ENCODE data around the gene SLC23A1. TPM values are rescaled to one million over a fixed set of nuclear protein-coding genes. Genes with fewer than 3 reads are reported as not detected.
"Not testable (repeated sequence)": the region's sequence is repeated elsewhere in the genome, so short reads cannot be mapped to it uniquely, and the experiment has no call there.

Gene SLC23A1
- total RNA-seq, 2 donors from 2014 or later, result not detected

DNA sequence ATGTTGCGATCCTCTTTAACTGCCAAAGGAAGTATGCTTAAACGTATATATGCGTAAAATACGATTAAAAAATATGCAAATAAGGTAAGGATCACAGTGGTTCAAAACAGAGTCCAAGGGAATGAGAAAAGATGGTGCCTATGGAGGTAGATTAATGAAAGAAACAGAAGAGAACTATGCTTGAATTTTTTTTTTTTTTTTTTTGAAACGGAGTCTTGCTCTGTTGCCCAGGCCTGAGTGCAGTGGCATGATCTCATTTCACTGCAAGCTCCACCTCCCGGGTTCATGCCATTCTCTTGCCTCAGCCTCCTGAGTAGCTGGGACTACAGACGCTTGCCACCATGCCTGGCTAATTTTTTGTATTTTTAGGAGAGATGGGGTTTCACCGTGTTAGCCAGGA is 37.7 kb downstream of the SLC23A1 start:
- DNase-seq (ENCODE audit: low spot score); intact Hi-C loops (cut with DNase I): not testable (repeated sequence)

DNA sequence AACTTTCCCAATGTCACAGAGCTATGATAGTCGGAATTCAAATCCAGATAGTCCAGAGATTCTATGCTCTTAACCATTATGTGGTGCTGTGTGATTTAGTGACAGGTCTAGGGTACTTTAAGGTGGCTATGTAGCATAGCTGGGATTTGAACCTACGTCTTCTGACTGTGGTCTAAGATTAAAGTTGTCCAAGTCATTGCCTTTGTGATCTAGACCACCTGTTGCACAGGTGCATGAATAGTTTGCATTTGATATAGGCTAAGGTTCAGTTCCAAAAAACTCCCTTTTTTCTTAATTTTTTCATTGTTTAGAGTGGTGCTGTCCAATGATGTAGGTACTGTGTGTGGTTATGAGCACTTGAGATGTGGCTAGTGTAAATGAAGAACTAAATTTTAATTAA is 38.9 kb downstream of the SLC23A1 start:
- no peak for DNase-seq (ENCODE audit: low spot score)
- intact Hi-C loops (cut with DNase I), result no loop called here

GRCh38 chr5:139343476-139343875 is 39.6 kb downstream of the SLC23A1 start:
- intact Hi-C loops (cut with DNase I), result no loop called here
- no peak for DNase-seq (ENCODE audit: low spot score)

DNA sequence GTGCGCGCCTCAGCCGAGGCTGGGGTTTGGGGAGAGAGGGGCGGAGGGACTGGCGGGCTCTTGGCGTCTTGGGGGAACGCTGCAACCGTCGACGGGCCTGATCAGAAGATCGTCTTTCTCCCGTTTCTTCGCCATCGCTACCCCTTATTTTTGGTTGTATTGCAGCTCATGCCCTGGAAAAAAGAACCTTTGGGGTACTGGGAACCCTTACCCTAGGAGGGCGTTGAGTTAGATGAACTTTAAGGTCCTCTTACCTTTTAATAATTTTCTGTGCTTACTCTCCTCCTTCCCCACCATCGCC is 40.7 kb downstream of the SLC23A1 start:
- DNase-seq (ENCODE audit: low spot score), result no peak
- intact Hi-C loops (cut with DNase I), result no loop called here

DNA sequence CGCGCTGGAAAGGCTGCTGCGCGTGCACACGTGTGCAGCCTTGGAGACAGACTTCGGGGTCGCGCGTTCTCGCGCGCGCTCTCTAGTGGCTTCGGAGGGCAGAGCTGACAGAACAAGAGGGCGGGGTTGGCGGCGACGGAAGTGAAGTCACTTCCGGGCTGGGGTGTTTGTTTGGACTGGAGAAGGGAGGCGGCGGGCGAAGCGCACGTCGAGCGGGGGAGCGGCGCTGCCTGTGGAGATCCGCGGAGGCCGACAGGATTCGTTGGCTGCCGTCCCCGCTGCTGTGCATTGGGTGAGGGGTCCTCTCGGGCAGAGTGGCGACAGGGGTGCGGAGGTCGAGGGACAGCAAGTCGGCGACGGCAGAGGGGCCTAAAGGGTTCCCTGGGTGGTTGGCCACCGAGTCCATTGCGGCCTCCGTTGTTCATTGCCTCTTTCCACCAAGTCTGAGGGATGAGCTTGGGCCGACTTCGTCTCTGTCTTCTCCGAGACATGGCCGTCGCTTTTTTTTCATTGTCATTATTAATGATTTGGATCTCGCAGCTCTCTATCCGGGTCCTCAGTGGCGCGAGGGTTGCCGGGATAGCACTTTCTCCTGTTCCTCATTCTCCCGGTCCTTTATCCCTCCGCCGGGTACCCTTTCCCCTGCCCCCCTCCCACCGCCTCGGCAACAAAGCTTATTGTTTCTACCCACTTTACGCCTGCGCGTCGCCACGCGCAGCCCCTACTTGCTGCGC is 41.2 kb downstream of the SLC23A1 start, which contains the start of gene PAIP2:
Gene PAIP2, plus strand, starts transcription at position 166 of the 734 bp plus-strand sequence. CDS start 21,931 bp downstream, outside the sequence.
- intact Hi-C loops (cut with DNase I), result no loop called here
- DNase-seq (ENCODE audit: low spot score), result peak; percentile 99

DNA sequence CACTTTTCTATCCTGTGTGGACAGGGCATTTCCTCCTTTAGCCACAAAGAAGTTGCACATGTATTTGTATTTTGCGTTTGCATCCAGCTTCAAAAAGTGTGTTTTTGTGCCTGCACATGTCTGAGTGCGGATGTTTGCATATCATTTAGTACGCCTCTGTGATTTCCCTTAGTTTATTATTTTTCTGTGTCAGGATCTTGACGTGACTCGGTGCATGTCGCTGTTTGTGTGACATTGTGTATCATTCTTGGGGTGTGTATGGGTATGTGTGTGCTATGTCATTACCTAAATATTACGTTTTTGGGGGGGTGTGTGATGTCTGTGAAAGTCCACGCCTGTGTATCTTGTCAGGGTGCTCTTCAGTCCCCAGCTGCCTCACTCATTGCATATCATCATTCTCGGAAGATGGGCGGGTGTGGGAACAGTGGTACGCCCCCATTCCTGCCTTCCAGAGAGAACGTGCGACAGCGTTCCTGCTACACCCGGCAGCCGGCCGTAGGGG is 41.9 kb downstream of the SLC23A1 start:
- intact Hi-C loops (cut with DNase I), result no loop called here
- no peak for DNase-seq (ENCODE audit: low spot score)

DNA sequence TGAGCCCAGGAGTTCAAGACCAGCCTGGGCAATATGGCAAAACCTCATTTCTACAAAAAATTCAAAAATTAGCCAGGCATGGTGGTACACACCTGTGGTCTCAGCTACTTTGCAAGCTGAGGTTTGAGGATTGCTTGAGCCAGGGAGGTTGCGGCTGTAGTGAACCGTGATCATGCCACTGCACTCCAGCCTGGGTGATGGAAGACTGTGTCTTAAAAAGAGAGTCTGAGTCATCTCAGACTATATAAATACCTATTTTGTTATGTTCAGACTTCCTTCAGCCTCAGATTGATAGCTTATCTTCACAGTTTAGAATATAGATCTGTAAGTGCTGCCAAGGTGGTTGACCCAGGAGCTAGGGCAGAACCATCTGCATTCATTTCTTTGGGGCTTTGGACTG is 43.0 kb downstream of the SLC23A1 start:
- no peak for DNase-seq (ENCODE audit: low spot score)

DNA sequence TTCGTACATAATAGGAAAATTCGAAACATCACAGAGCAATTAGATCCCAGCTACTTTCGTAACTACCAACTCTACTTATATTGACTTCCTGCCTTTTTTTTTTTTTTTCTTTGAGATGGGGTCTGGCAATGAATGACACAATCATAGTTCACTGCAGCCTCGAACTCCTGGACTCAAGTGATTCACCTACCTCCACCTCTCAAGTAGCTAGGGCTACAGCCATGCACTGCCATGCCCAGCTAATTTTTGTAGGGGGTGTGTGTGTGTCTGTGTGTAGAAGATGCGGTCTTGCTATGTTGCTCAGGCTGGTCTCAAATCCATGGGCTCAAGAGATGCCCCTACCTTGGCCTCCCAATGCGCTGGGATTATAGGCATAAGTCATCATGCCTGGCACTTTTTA is 47.3 kb downstream of the SLC23A1 start:
- intact Hi-C loops (cut with DNase I), result no loop called here
- no peak for DNase-seq (ENCODE audit: low spot score)

More for the DNA sequence above, 43.0 kb downstream of the SLC23A1 start:
- intact Hi-C loops (cut with DNase I), result no loop called here

Other genes starting within 250 kb of the SLC23A1 start
- 10 to 100 TPM; 42.8 to 55.1 TPM for gene SIL1, start 184.9 kb downstream of the SLC23A1 start, total RNA-seq
- gene MATR3, start 89.6 kb downstream of the SLC23A1 start, total RNA-seq, result 100 to 1,000 TPM; 139 to 148 TPM
- 10 to 100 TPM; 67.6 to 75.4 TPM for gene PAIP2, start 41.4 kb downstream of the SLC23A1 start, total RNA-seq
- 1 to 10 TPM; 1.0 TPM for gene MZB1, start 6.6 kb upstream of the SLC23A1 start, total RNA-seq
- 1 to 10 TPM; 4.4 to 8.9 TPM for gene PROB1, start 11.8 kb upstream of the SLC23A1 start, total RNA-seq
- gene SPATA24, start 20.8 kb upstream of the SLC23A1 start, total RNA-seq, result 1 to 10 TPM; 1.9 to 2.6 TPM
- gene DNAJC18, start 56.2 kb upstream of the SLC23A1 start, total RNA-seq, result 10 to 100 TPM; 13.3 to 18.8 TPM
- 10 to 100 TPM; 39.7 to 46.6 TPM for gene ECSCR, start 79.4 kb upstream of the SLC23A1 start, total RNA-seq
- gene SMIM33, start 87.7 kb upstream of the SLC23A1 start, total RNA-seq, result not detected
- 100 to 1,000 TPM in 1 of 2 donors, 10 to 100 TPM in 1; 91.5 to 101 TPM for gene STING1, start 99.5 kb upstream of the SLC23A1 start, total RNA-seq
- 100 to 1,000 TPM; 105 to 132 TPM for gene UBE2D2, start 178.0 kb upstream of the SLC23A1 start, total RNA-seq

Measured in posterior vena cava (tissue), 2 donors.